Transverse colon (tissue), 4 donors: ENCODE results near the gene CD72.

Source experiments
- CTCF ChIP-seq, 5 experiments: fragments of 200-600 bp in 3 of 5; fragments of 450-650 bp in 2 of 5; sonication (generic) in 3 of 5; IDR thresholded peaks; 1 replicate in 2 of 5; 2 replicates in 3 of 5; pipeline ENCODE4 v1.5.1; 2016 to 2017; ENCODE audit warnings: antibody characterized with exemption in 5 of 5, inconsistent platforms in 3 of 5, mild to moderate bottlenecking in 2 of 5, moderate library complexity in 1 of 5
- EP300 ChIP-seq: sonication (generic); formaldehyde crosslinking; IDR thresholded peaks from one replicate; pipeline ENCODE4 v1.6.1; 2017; ENCODE audit warnings: antibody characterized with exemption, low read depth
- POLR2A ChIP-seq: fragments of 450-650 bp; IDR thresholded peaks from one replicate; pipeline ENCODE4 v1.6.1; 2016; ENCODE audit warnings: antibody characterized with exemption, mild to moderate bottlenecking, moderate library complexity
- POLR2AphosphoS5 ChIP-seq, 3 donors: sonication (generic); formaldehyde crosslinking; IDR thresholded peaks; one replicate each; pipeline ENCODE4 v1.6.1; 2016; ENCODE audit warnings: antibody characterized with exemption in 3 of 3

- TF ChIP-seq CTCF (IDR thresholded peaks at IDR 0.05) (no peak), POLR2A (no peak), EP300 (no peak), POLR2AphosphoS5 (IDR thresholded peaks at IDR 0.05) (no peak)
These were observed 11.4 kb upstream of the CD72 start for GRCh38 chr9:35629597-35629996.
